Stimulated activated CD4-positive, alpha-beta T cell treated with anti-CD3 and anti-CD28 coated beads, TNF-alpha, amount 100 ng/mL, for 48 hours (primary cell): ENCODE measurements around the gene MICAL3.

Experiments
- DNase-seq, 3 donors: peaks; one replicate each; pipeline ENCODE4 v3.0.0-alpha.2; 2020; ENCODE audit warnings: low read depth in 3 of 3

The MICAL3 gene

DNA sequence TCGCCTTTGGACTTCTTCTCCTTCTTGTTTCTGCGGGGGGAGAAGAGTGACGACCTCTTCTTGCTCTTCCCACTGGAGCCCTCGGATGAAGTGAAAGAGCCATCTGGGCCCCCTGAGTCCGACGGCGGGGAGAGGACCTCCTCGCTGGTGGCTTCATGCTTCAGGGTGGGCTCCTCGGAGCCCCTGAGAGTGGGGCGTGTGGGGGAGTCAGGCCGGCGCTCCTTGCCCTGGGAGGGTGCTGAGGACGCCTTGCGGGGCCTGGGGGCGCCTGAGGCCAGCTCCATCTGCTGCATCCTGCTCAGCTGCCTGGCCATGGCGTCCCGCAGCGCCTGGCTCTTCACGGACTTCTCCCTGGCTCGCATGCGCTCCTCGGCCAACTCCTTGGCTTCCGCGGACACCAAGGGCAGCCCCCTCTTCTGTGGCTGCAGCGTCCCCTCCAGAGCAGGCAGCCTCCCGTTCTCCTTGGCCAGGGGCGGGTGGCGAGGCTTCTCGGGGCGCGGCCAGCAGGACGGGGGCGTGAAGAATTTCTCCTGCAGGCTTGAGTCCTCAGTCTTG lies 206.8 kb downstream of the MICAL3 start:
- no peak for DNase-seq

GRCh38 chr22:17817079-17817478 lies 207.3 kb downstream of the MICAL3 start:
- DNase-seq: no peak

GRCh38 chr22:17816649-17817048 lies 207.7 kb downstream of the MICAL3 start:
- DNase-seq: no peak

DNA sequence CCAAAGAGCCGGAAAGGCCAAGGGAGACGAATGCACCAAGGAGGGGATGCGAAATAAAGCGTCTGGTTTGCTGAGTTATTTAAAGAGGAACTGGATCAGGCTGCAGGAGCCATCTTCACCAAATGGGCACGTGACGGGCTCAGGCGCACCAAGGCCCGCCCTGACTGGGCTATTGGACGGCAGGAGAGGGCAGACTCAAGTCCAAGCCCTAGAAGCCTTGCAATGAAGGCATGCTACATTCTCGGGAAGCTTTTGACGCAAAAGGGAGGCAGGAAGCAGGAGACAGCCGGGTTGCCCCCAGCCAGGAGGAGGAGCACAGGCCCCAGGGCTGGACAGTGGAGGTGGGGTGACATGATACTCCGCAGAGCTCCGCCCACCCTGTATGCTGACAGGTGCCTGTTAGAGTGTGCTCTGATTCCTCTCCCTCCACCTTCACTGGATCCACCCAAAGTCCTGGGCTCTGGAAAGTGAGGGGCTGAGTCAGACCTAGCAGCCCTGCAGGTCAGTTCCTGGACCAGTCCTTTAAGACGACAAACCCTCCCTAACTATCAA lies 208.6 kb downstream of the MICAL3 start:
- DNase-seq: no peak

- no peak for DNase-seq
Measured at GRCh38 chr22:17814830-17815229, 209.5 kb downstream of the MICAL3 start.

DNA sequence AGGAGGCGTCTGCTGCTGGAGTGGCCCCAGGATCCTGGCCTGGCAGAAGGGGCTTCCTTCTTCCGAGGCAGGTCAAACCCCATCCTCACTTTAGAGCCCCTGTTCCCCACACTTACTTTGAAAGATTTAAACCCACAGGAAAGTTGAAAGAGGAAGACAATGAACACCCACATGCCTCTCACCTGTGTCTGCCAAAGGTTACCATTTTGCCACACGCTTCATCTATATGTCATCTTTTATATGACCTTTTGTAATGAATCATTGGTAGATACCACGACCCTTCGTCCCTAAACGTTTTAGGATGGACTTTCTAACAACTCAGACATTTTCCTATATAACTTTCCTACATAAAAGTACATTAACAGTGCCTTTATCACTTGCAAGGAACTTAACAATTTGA lies 210.3 kb downstream of the MICAL3 start:
- no peak for DNase-seq

- no peak for DNase-seq
Measured at GRCh38 chr22:17811119-17811518, 213.2 kb downstream of the MICAL3 start.

DNA sequence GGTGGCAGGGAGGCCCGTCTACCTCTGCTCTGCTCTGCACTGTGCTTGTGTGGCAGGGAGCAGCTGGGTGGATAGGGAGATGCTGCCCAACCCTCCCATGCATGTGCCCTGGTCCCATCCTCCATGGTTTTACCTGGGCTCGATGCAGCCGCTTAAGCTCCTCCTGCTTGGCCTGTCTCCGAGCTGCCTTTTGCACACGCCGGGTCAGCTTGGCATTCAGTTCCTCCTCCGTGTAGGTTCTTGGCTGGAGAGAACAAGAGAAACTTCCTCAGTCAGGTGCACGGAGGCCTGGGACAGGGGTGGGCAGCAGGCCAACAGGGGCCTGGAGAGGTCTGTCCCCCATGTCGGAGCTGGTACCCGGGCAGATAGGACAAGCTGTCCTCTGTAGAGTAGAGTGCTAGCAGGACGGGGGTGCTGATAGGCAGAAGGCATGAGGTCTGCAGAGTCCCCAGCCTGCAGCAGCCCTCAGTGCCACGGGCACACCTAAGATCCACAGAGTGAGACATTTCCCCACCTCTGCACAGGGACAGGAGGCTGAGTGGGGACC lies 213.7 kb downstream of the MICAL3 start:
- no peak for DNase-seq

DNA sequence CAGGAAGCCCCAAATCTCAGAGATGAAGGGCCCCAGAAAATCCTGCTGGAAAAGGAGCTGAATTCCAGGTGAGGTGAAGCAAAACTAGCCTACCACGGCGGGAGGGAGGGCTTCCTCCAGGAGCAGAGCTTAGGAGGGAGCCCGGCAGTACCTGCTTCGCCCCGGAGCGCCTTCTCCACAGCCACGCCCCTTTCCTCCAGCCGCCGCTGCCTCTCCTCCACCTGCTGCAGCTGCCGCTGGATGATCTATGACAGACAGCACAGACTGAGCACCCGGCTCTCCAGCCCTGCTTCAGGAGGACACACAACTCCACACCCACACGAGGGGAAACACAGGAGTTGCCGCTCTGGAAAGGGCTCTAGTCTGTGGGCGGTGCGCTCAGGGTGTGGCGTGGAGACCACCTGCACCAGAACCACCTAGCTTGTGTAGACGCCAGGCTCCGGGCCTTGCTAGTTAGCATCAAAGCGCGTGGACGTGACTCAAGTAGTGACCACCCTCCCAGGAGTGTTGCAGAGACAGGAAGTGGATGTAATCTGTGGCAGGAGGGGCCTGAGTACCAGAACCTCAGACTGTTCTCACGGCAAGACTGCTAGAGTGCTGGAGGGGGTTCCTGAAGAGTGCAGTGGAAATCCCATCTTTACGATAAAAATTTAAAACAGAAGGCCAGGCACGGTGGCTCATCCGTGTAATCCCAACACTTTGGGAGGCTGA lies 215.5 kb downstream of the MICAL3 start:
- no peak for DNase-seq

- DNase-seq: no peak
Measured at GRCh38 chr22:17807578-17808410, 216.6 kb downstream of the MICAL3 start.

DNA sequence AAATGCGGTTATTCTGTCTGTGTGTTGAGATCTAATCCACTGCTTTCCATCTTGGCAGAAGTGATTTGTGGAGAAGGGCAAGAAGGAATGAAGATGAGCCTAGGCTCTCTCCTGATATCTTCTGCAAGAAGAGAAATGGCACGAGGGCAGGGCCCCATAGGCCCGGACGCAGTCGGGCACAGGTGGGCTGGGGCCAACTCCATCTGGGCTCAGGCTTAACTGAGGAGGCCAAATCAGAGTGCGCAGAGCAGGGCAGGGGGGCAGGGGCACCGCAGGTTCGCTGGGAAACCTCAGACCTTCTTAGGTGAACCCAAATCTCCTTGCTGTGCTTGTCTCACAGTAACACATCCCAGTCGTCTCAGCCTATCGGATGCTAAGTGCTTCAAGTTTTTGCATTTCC lies 217.3 kb downstream of the MICAL3 start:
- DNase-seq: no peak

GRCh38 chr22:17806437-17806836 lies 217.9 kb downstream of the MICAL3 start:
- no peak for DNase-seq

- no peak for DNase-seq
Measured at GRCh38 chr22:17804331-17805080, 219.9 kb downstream of the MICAL3 start.

DNA sequence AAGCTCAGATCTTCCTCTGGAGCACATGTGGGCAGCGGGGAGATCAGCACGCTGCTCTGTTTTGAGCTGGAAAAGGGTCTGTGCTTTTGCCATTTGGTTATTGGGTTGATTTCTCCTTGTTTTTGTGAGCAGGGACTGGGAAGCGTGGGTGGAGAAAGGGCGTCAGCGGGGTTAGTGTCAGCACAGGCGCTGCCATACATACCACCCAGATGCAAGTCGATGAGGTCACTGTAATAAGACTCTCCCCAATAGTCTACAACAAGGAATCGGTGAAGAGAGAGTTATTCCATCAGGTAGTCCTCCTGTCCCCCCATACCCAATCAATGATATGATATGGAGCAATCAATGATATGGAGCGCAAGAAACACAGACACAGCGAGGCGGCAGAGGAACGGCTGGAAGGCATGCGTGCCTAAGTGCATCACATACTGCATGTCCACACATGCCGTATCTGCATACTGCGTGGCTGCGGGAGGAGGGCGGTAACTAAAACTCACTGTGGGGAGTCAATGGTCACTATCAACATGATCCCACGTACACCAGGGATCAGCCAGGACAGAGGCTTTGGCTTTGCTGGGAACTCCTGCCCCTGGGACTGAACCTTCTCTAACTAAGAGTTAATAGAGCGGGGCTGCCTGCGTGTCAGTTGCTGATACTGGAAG lies 220.6 kb downstream of the MICAL3 start:
- no peak for DNase-seq

DNA sequence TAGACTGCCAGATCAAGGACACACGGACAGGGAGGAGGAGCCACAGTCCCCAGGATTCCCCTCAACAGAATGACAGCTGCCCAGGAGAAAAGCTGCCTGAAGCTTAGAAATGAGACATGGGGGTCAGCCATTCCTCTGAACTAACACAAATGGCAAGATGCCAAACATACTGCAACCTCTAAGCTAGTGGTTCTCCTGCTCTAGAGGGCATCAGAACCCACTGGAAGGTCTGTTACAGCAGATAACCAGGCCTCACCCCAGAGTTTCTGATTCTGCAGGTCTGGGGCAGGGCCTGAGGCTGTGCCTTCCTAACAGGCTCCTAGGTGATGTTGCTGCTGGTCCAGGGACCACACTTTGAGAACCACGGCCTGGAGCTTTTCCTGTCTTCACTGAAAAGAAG lies 221.5 kb downstream of the MICAL3 start:
- DNase-seq: no peak

GRCh38 chr22:17802411-17802810 lies 221.9 kb downstream of the MICAL3 start:
- DNase-seq: no peak

DNA sequence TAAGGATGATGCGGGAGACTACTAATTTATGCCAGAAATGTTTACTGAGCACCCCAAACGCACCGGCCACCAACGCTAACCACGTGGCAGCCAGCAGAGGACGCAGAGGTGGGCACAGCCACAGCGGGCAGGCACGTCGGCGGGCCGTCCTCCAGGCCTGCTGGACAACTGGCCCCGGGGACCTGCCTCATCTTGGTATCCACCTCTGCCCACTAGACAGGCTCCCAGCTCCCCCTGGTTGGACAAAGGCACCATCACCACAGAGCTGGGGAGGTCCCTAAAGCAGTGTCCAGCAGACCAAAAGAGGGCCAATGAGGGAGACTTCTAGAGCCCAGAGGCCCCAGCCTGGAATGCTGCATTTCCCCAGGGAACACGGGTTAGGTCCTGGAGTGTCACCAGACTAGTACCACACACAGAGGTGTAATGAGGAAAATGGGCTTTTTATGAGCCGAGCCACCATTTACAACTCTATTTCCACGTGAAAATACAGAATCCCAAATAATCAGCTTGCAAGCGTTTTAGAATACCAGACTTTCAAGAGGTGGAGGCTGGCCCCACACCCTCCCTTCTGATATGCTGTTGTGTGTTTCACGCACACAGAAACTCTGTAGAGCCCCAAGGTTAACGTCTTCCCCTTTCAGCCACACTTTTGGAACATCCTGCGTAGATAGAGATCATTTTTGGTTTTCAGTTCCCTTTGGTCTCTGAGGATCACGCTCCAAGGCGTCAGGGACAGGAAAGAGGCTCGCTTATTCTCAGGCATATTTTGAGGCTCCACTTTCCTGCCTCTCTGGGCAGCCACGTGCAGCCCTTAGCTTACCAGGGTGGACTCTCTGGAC lies 226.4 kb downstream of the MICAL3 start:
- no peak for DNase-seq

DNA sequence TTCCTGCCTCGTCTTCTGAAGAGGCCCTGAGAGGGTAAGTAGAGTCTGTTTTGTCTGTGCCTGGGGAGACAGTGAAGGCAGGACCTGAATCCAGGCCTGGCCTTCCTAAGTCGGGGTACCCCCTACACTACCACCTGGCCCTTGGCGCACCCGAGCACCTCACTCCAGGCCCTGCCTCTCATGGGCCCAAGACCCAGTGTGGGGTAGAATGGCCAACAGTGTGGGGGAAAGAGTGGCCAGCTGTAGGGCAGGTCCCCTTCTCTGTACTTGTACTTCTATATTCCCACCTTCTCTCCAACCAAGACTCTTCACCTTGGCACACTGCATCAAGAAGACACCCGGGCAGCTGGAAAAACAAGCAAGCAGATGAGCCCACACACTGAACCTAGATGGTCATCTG lies 227.7 kb downstream of the MICAL3 start:
- DNase-seq: no peak

GRCh38 chr22:17795661-17796548 lies 228.5 kb downstream of the MICAL3 start:
- DNase-seq: no peak
